GM12872 (cell line): ENCODE data around the gene KRT76.

ENCODE experiments used
- TF ChIP-seq, protein P1 (sequence below): IDR thresholded peaks from 3 replicates; pipeline ENCODE4 v1.5.1; 2011; ENCODE audit warnings: low read depth, mild to moderate bottlenecking, low read length, moderate library complexity; ENCODE audit not compliant: insufficient read depth

Gene KRT76

DNA sequence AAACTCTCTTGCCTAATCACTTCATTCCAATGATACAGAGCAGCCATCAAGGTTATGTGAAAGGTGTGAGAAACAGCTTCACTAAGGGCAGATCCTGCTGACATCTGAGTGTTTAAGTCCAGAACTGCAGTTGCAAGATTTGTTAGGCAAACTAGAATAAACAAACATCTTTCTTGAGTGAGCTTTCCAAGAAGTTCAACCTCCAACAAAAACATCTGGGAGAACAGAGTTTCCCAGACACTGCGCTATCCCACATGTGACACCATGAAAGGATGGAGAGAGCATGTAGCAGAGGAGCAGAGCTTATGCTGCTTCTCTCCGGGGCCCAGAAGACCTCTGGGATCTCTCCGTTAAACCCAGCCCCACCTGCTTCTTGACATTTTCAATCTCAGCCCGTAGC is 5.6 kb downstream of the KRT76 start:
- TF ChIP-seq, protein P1, sequence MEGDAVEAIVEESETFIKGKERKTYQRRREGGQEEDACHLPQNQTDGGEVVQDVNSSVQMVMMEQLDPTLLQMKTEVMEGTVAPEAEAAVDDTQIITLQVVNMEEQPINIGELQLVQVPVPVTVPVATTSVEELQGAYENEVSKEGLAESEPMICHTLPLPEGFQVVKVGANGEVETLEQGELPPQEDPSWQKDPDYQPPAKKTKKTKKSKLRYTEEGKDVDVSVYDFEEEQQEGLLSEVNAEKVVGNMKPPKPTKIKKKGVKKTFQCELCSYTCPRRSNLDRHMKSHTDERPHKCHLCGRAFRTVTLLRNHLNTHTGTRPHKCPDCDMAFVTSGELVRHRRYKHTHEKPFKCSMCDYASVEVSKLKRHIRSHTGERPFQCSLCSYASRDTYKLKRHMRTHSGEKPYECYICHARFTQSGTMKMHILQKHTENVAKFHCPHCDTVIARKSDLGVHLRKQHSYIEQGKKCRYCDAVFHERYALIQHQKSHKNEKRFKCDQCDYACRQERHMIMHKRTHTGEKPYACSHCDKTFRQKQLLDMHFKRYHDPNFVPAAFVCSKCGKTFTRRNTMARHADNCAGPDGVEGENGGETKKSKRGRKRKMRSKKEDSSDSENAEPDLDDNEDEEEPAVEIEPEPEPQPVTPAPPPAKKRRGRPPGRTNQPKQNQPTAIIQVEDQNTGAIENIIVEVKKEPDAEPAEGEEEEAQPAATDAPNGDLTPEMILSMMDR: no peak

DNA sequence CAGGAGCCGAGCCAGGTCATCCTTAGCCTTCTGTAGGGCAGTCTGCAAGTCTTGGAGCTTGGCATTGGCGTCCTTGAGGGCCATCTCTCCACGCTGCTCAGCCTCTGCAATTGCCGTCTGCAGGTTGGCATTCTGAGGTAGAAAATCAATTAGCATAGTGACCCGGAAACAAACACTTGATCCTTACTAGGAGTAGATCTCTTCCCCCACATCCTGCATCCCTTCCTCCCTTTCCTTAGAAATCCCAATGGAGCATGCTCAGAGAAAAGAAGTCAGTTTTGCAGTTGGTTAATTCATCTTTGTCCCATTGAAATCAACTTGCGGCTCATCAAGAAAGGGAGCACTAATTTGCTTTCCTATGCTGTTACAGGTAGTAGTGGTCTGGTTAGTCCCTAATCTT is 6.1 kb downstream of the KRT76 start:
- TF ChIP-seq, protein P1: no peak

- TF ChIP-seq, protein P1: no peak
Measured at GRCh38 chr12:52769946-52770345, 7.2 kb downstream of the KRT76 start.

DNA sequence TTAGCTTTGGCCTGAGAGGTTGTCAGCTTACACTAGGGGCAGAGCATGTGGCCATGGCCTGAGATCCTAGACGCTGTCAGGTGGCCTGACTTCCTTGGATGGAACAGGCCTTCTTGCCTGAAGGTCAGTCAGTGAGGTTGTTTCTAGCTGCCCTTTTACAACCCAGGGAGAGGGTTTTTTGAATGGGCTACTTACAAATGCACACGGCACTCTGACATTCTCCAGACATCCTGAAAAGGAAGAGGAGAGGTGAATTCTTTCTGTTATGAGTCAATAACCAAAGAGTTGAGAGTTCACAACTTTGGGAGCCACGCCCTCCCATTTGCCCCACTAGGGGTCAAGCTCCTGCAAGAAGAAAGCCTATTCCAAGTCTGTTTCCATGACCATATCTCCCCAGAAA is 7.8 kb downstream of the KRT76 start:
- TF ChIP-seq, protein P1: no peak

DNA sequence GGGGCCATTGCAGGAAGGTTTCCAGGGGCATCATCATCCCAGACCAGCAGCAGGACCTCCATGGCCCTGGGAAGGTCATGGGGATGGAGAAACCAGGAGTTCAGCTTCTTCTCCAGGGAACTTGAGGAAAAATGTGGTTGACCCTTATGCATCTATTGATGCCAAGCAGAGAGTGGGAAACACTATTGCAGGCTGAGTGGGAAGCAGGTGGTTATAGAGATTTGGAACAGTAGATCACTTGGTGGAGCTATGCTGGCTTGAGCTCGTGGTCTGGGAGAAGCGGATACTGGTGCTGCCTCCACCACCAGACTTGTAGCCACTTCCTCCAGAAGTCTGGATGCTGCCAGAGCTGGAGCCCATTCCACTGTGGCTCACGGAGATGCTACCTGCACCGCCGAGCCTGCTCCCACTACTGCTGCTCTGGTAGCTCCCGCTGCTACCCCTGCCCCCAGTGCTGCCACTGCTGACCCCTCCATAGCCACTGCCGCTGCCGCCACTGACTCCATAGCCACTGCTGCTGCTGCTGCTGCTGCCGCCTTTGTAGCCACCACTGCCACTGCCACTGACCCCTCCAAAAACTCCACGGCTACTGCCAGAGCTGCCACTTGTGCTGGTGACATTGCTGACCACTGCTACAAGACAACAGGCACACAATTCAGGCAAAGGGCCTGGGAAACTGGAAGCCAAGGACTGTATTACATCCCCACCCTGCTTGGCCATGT is 8.5 kb downstream of the KRT76 start:
- TF ChIP-seq, protein P1: no peak

DNA sequence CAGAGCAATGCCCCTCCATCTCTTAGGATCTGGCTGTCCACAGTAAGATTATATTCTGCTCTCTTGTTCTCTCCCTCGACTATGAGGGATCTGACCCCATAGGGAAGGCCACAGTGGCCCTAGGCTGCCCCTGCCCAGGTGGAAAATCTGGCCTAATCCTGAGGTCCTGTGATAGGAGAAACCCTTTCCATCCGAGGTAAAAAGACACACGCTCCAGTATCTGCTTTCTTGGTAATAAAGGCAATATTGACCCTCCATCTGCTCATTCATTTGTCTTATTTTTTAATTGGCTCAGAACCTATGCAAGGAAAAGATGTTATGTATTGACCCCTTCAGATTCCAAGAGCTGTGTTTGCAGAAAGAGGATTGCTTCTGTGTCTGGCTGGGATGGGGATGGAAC is 9.7 kb downstream of the KRT76 start:
- TF ChIP-seq, protein P1: no peak

GRCh38 chr12:52767020-52767379 is 10.1 kb downstream of the KRT76 start:
- TF ChIP-seq, protein P1: no peak
